Myocyte (in vitro differentiated cells): ENCODE measurements around the gene UST. TPM values are rescaled to one million over a fixed set of nuclear protein-coding genes. Genes with fewer than 3 reads are reported as not detected.
"Not testable (repeated sequence)": the region's sequence is repeated elsewhere in the genome, so short reads cannot be mapped to it uniquely, and the experiment has no call there.

Experiments used
- DNase-seq: peaks from one replicate; pipeline ENCODE4 v3.0.0-alpha.2; 2012; ENCODE audit warnings: low read depth
- total RNA-seq: library from RNA; depleted of rRNA; stranded (reverse); fragments of >200 nt; gene quantifications from 2 replicates; pipeline ENCODE4 v1.2.3, GENCODE V29; 2014

Gene UST
- total RNA-seq, 1 donor from 2014 or later: 10.7 TPM

GRCh38 chr6:148892247-148892646 lies 145.4 kb downstream of the UST start:
- no peak for DNase-seq

GRCh38 chr6:148893073-148893472 lies 146.2 kb downstream of the UST start:
- DNase-seq: no peak

- DNase-seq: no peak
Measured at GRCh38 chr6:148893481-148893880, 146.7 kb downstream of the UST start.

GRCh38 chr6:148898376-148899014 lies 151.7 kb downstream of the UST start:
- no peak for DNase-seq

GRCh38 chr6:148904896-148905870 lies 158.4 kb downstream of the UST start:
- DNase-seq: no peak

GRCh38 chr6:148905901-148906300 lies 159.1 kb downstream of the UST start:
- DNase-seq: no peak

- no peak for DNase-seq
Measured at GRCh38 chr6:148906386-148906785, 159.6 kb downstream of the UST start.

GRCh38 chr6:148907573-148907972 lies 160.7 kb downstream of the UST start:
- DNase-seq: no peak

- DNase-seq: no peak
Measured at GRCh38 chr6:148912252-148912651, 165.4 kb downstream of the UST start.

- DNase-seq: no peak
Measured at GRCh38 chr6:148915810-148916209, 169.0 kb downstream of the UST start.

GRCh38 chr6:148916485-148916884 lies 169.7 kb downstream of the UST start:
- not testable (repeated sequence) for DNase-seq

- no peak for DNase-seq
Measured at GRCh38 chr6:148924226-148925012, 177.6 kb downstream of the UST start.

GRCh38 chr6:148925701-148926100 lies 178.9 kb downstream of the UST start:
- no peak for DNase-seq

- no peak for DNase-seq
Measured at GRCh38 chr6:148926478-148926877, 179.6 kb downstream of the UST start.

- no peak for DNase-seq
Measured at GRCh38 chr6:148927586-148927985, 180.8 kb downstream of the UST start.

- no peak for DNase-seq
Measured at GRCh38 chr6:148928811-148929210, 182.0 kb downstream of the UST start.

- DNase-seq: no peak
Measured at GRCh38 chr6:148932208-148932607, 185.4 kb downstream of the UST start.

- DNase-seq: peak; percentile 51
Measured at GRCh38 chr6:148932731-148933130, 185.9 kb downstream of the UST start.

- DNase-seq: peak; percentile 51
Measured at GRCh38 chr6:148934539-148934938, 187.7 kb downstream of the UST start.

GRCh38 chr6:148934961-148935360 lies 188.1 kb downstream of the UST start:
- DNase-seq: no peak

- peak; percentile 57 for DNase-seq
Measured at GRCh38 chr6:148935705-148936435, 189.0 kb downstream of the UST start.
